ENCODE measurements around the gene NRXN2. TPM values are rescaled to one million over a fixed set of nuclear protein-coding genes. Genes with fewer than 3 reads are reported as not detected.

Gene NRXN2
- total RNA-seq, 4 donors from 2014 or later, result 0.21 to 0.72 (median 0.64) TPM; not detected in 1

DNA sequence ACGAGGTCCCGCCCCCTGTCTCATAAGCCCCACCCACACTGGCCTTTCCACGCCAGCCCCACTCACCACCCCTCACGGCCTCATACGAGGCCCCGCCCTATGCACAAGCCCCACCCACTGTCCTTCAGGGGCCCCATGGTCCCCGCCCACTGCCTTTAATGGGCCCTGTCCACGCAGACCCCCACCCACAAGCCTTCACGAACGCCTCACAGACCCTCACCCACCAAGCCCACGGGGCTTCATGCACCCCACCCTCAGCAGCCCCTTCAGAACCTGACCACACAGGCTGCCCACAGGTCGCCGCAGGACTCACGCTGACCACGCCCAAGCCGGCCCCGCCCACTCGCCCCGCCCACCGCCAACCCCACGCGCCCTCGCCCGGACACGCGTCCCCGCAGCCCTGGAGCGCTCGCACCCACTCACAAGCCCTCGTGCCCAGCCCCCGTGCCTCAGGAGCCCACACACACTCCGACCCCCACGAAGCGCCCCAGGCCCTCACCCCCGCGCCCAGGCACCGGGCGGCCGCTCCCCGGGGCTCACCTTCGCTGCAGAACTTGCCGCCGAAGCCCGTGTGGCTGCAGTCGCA is 10.5 kb downstream of the NRXN2 start:
- TF ChIP-seq EP300 (IDR thresholded peaks at IDR 0.05) (no peak), POLR2A (IDR thresholded peaks at IDR 0.05) (no peak), POLR2AphosphoS5 (IDR thresholded peaks at IDR 0.05) (no peak)
- TF ChIP-seq, protein P1, sequence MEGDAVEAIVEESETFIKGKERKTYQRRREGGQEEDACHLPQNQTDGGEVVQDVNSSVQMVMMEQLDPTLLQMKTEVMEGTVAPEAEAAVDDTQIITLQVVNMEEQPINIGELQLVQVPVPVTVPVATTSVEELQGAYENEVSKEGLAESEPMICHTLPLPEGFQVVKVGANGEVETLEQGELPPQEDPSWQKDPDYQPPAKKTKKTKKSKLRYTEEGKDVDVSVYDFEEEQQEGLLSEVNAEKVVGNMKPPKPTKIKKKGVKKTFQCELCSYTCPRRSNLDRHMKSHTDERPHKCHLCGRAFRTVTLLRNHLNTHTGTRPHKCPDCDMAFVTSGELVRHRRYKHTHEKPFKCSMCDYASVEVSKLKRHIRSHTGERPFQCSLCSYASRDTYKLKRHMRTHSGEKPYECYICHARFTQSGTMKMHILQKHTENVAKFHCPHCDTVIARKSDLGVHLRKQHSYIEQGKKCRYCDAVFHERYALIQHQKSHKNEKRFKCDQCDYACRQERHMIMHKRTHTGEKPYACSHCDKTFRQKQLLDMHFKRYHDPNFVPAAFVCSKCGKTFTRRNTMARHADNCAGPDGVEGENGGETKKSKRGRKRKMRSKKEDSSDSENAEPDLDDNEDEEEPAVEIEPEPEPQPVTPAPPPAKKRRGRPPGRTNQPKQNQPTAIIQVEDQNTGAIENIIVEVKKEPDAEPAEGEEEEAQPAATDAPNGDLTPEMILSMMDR (IDR thresholded peaks at IDR 0.05), result no peak
- 12% methylated on average over 27 of the region's 45 CpGs for WGBS
- Histone ChIP-seq H3K27me3 (peaks cover 100% of the 10 kb centered on the region), H3K27ac (no peak overlapping the region), H3K4me3 (no peak overlapping the region), H3K4me1 (peaks cover 22% of the 10 kb centered on the region), H3K9me3 (no peaks in the 10 kb centered on the region), H3K36me3 (no peaks in the 10 kb centered on the region)
- DNase-seq (ENCODE audit: low spot score in 2 of 2), result no peak

DNA sequence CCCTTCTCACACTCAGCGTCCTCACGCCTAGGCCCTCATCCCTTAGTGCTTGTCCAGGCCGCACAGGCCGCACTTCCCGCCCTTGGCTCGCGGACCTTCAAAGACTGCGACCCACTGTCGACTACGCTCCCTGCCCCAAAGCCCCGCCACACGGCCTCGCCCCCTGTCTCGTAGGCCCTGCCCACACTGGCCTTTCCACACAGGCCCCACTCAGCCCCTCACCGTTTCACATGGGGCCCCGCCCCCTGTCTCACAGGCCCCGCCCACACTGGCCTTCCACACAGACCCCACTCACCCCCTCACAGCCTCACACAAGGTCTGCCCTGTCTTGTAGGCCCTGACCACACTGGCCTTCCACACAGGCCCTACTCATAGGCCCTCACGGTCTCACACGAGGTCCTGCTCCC is 11.0 kb downstream of the NRXN2 start:
- H3K4me1 ChIP-seq, result peaks cover 22% of the 10 kb centered on the region
- peaks cover 99% of the 10 kb centered on the region for H3K27me3 ChIP-seq
- H3K4me3 ChIP-seq, result no peak overlapping the region
- no peak for DNase-seq (ENCODE audit: low spot score in 2 of 2)
- no peak overlapping the region for H3K27ac ChIP-seq
- H3K36me3 ChIP-seq, result no peaks in the 10 kb centered on the region
- TF ChIP-seq EP300 (IDR thresholded peaks at IDR 0.05) (no peak), POLR2AphosphoS5 (IDR thresholded peaks at IDR 0.05) (no peak), POLR2A (IDR thresholded peaks at IDR 0.05) (no peak)
- TF ChIP-seq, protein P1 (IDR thresholded peaks at IDR 0.05), result no peak
- no peaks in the 10 kb centered on the region for H3K9me3 ChIP-seq
- 53% methylated on average over 14 of the region's 19 CpGs for WGBS

DNA sequence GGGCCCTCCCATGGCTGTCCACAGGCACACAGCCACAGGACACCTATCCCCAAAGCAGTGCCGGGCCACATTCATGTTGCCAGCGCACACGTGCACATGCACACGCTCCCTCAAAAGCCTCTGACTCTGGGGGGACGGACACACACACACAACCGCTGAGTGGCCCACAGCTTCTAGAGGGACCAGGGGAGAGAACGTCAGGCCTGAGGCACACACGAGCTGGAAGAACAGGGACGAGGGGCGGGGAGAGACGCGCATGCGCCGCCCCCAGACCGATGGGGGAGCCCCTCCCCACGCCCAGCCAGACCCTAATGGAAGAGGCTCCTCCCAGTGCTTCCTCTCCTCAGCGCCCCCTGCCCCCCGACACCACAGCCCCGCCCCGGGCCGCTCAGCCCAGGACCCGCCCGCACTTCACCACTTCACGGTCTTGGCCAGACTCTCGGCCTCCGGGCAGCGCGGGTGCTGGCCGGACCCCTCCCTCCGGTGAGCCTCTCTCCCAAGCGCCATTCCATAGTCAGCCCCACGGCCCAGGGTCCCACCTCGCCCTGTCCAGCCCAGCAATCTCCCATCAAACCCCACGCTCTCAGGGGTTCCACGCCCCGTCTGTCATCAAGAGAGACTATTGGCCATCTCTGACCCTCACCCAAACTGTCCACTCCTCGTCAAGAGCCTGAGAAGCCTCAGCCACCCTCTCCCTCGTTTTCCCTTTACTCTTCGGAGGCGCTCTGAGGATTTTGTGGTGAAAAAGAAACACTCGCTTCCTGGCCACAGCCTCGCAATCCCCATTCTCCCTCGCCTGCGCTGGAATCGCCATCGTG is 11.7 kb downstream of the NRXN2 start:
- no peak overlapping the region for H3K4me3 ChIP-seq
- no peak overlapping the region for H3K27ac ChIP-seq
- 20% methylated on average over 39 of the region's 46 CpGs for WGBS
- TF ChIP-seq EP300 (IDR thresholded peaks at IDR 0.05) (no peak), POLR2A (IDR thresholded peaks at IDR 0.05) (no peak), POLR2AphosphoS5 (IDR thresholded peaks at IDR 0.05) (no peak)
- TF ChIP-seq, protein P1 (IDR thresholded peaks at IDR 0.05), result no peak
- H3K27me3 ChIP-seq, result peaks cover 99% of the 10 kb centered on the region
- H3K36me3 ChIP-seq, result no peaks in the 10 kb centered on the region
- no peaks in the 10 kb centered on the region for H3K9me3 ChIP-seq
- peaks cover 22% of the 10 kb centered on the region for H3K4me1 ChIP-seq
- DNase-seq (ENCODE audit: low spot score in 2 of 2), result no peak

DNA sequence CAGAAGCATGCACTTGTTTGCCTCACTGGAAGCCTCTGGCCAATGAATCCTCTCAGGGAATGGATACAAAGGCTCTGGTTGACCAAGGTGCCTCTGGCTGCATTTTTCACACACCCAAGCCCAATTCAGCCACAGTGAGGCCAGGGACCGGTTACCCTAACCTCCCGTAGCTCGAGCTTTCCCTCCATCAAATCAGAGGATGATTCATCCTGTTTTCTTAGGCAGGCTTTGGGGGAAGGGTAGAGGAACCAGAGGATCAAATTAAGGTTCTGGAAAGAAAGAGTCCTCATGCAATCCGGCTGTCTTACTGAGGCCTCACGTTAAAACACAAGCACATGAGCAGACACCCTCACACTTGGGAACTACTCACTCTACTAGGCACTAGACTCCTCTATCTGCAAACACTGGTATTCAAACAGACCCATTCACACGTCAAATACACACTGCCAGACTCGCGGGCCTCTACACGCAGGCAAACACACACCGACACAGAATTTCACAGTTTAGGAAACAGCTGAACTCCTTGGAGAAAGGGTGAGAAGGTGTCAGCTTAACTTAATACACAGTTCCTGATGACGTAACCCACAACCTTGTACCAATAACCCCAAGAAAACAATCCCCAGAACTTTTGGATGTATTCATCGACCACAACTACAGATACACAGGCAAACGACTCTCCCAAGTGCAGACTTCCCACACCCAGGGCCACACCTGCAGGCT is 12.4 kb downstream of the NRXN2 start:
- H3K27ac ChIP-seq, result no peak overlapping the region

More for the DNA sequence above, 12.4 kb downstream of the NRXN2 start:
- no peak for DNase-seq (ENCODE audit: low spot score in 2 of 2)
- TF ChIP-seq, protein P1 (IDR thresholded peaks at IDR 0.05), result no peak
- TF ChIP-seq POLR2AphosphoS5 (IDR thresholded peaks at IDR 0.05) (no peak), EP300 (IDR thresholded peaks at IDR 0.05) (no peak), POLR2A (IDR thresholded peaks at IDR 0.05) (no peak)
- H3K9me3 ChIP-seq, result no peaks in the 10 kb centered on the region
- WGBS, result 34% methylated on average over 13 of the region's 13 CpGs
- peaks cover 94% of the 10 kb centered on the region for H3K27me3 ChIP-seq
- peaks cover 22% of the 10 kb centered on the region for H3K4me1 ChIP-seq
- no peak overlapping the region for H3K4me3 ChIP-seq
- H3K36me3 ChIP-seq, result no peaks in the 10 kb centered on the region
